Endothelial cell of umbilical vein (primary cell): ENCODE measurements around the gene VSIR. TPM values are rescaled to one million over a fixed set of nuclear protein-coding genes. Genes with fewer than 3 reads are reported as not detected.

Source experiments
- BruUV-seq: library from RNA; stranded (reverse); fragments of 400-500 nt; replicated peaks from 2 replicates; lab custom pipeline; 2021; lab: Mats Ljungman, UMichigan
- CTCF ChIA-PET: fragments of 300-600, 350-600 bp; sonication (Branson Sonifier 250); formaldehyde crosslinking; loops from one replicate; lab custom pipeline; 2021; ENCODE audit warnings: antibody characterized with exemption, inconsistent platforms; lab: Charles Lee
- POLR2A ChIA-PET: fragments of 300-600, 350-600 bp; sonication (Branson Sonifier 250); formaldehyde crosslinking; loops from one replicate; lab custom pipeline; 2021; ENCODE audit warnings: antibody characterized with exemption, inconsistent platforms; lab: Charles Lee
- DNase-seq: peaks from one replicate; pipeline ENCODE4 v3.0.0-alpha.2; 2011; ENCODE audit warnings: low read depth, low spot score
- FAIRE-seq: peaks from 2 replicates; lab custom pipeline; 2011; peaks lifted over from hg19 to GRCh38; lab: Jason Lieb, UNC
- H2AFZ ChIP-seq: 2 replicates; pipeline ENCODE4 v1.6.0; 2012; ENCODE audit warnings: low read depth, low read length, control low read depth, inconsistent platforms
- H3K27ac ChIP-seq: 2 replicates; pipeline ENCODE4 v1.5.1; 2011; ENCODE audit warnings: low read depth, mild to moderate bottlenecking, control low read depth, low read length, moderate library complexity; ENCODE audit not compliant: insufficient read depth
- H3K27me3 ChIP-seq, 2 experiments: 2 replicates each; pipeline versions ENCODE4 v1.6.0 to v1.6.1; 2011; ENCODE audit warnings: low read length in 2 of 2, mixed read lengths in 1 of 2; ENCODE audit not compliant: control insufficient read depth in 2 of 2, insufficient read depth in 2 of 2
- H3K36me3 ChIP-seq, 2 experiments: 2 replicates in 1 of 2; 3 replicates in 1 of 2; pipeline ENCODE4 v1.5.1; 2011; ENCODE audit warnings: low read length in 2 of 2, mild to moderate bottlenecking in 1 of 2, moderate library complexity in 1 of 2; ENCODE audit not compliant: control insufficient read depth in 2 of 2, insufficient read depth in 2 of 2; ENCODE audit errors: extremely low read depth in 1 of 2
- H3K4me1 ChIP-seq: 3 replicates; pipeline ENCODE4 v1.5.1; 2011; ENCODE audit warnings: mild to moderate bottlenecking, low read length; ENCODE audit not compliant: control insufficient read depth, insufficient read depth; ENCODE audit errors: extremely low read depth
- H3K4me2 ChIP-seq: 2 replicates; pipeline ENCODE4 v1.6.1; 2011; ENCODE audit warnings: low read length, control low read depth, mixed read lengths; ENCODE audit not compliant: insufficient read depth
- H3K4me3 ChIP-seq, 3 experiments: fragments of 200-600 bp in 1 of 3; sonication (generic), shearing (Covaris generic) in 1 of 3; replicated peaks in 1 of 3; 2 replicates each; pipeline ENCODE4 v1.5.1; 2011 to 2016; ENCODE audit warnings: control low read depth in 3 of 3, low read length in 3 of 3, mild to moderate bottlenecking in 2 of 3, inconsistent platforms in 1 of 3, low read depth in 1 of 3, moderate library complexity in 1 of 3; ENCODE audit not compliant: insufficient read depth in 1 of 3
- H3K79me2 ChIP-seq: 2 replicates; pipeline ENCODE4 v1.6.0; 2012; ENCODE audit warnings: low read length, inconsistent platforms; ENCODE audit not compliant: control insufficient read depth, insufficient read depth
- H3K9ac ChIP-seq: replicated peaks from 2 replicates; pipeline ENCODE3; 2011; ENCODE audit warnings: low read length, control low read depth; ENCODE audit not compliant: insufficient read depth; ENCODE audit errors: extremely low read depth
- H3K9me1 ChIP-seq: replicated peaks from 3 replicates; pipeline ENCODE4 v1.6.0; 2011; ENCODE audit warnings: mild to moderate bottlenecking, low read length; ENCODE audit not compliant: control insufficient read depth, insufficient read depth; ENCODE audit errors: extremely low read depth
- H3K9me3 ChIP-seq: replicated peaks from 2 replicates; pipeline ENCODE4 v1.5.1; 2012; ENCODE audit warnings: low read length, inconsistent platforms; ENCODE audit not compliant: control insufficient read depth, insufficient read depth
- H4K20me1 ChIP-seq: replicated peaks from 2 replicates; pipeline ENCODE3; 2011; ENCODE audit warnings: mild to moderate bottlenecking, low read length; ENCODE audit not compliant: control insufficient read depth, insufficient read depth; ENCODE audit errors: extremely low read depth
- CTCF ChIP-seq, 2 donors: IDR thresholded peaks; 1 replicate in 1 of 2; 2 replicates in 1 of 2; pipeline ENCODE4 v1.5.1; 2011; ENCODE audit warnings: low read length in 2 of 2, mild to moderate bottlenecking in 2 of 2, moderate library complexity in 2 of 2, control low read depth in 1 of 2, inconsistent platforms in 1 of 2, low read depth in 1 of 2; ENCODE audit not compliant: insufficient read depth in 1 of 2; ENCODE audit errors: extremely low read depth in 1 of 2
- EZH2 ChIP-seq: IDR thresholded peaks from 2 replicates; pipeline ENCODE4 v1.6.1; 2012; ENCODE audit warnings: borderline replicate concordance, low read depth, mild to moderate bottlenecking, moderate library complexity, low read length, inconsistent platforms; ENCODE audit not compliant: severe bottlenecking
- FOS ChIP-seq: IDR thresholded peaks from 2 replicates; pipeline ENCODE4 v1.6.1; 2011; ENCODE audit warnings: mild to moderate bottlenecking, low read length, moderate library complexity, borderline replicate concordance; ENCODE audit not compliant: insufficient read depth
- JUN ChIP-seq: IDR thresholded peaks from 2 replicates; pipeline ENCODE4 v1.6.1; 2011; ENCODE audit warnings: borderline replicate concordance, low read depth; ENCODE audit not compliant: insufficient read length, insufficient read depth
- POLR2A ChIP-seq: IDR thresholded peaks from 2 replicates; pipeline ENCODE4 v1.6.1; 2012; ENCODE audit warnings: low read depth, mild to moderate bottlenecking, control low read depth, low read length
- POLR2AphosphoS5 ChIP-seq: IDR thresholded peaks from 2 replicates; pipeline ENCODE4 v1.6.1; 2012; ENCODE audit warnings: low read depth, mild to moderate bottlenecking, control low read depth, low read length, moderate library complexity; ENCODE audit not compliant: insufficient read depth
- dilution Hi-C: fragments of 300-500 bp; cut with MboI; formaldehyde crosslinking; loops from one replicate; pipeline ENCODE4 v1.15.0; 2019; ENCODE audit warnings: low sequenced_read_pairs; ENCODE audit not compliant: extremely low pct_ligation_motif_present
- intact Hi-C: fragments of 100-400 bp; cut with micrococcal nuclease; formaldehyde crosslinking; loops from one replicate; pipeline ENCODE4 v1.10.0; 2022
- polyA plus RNA-seq, 4 experiments: library from polyadenylated mRNA; depleted of rRNA in 3 of 4; stranded (reverse) in 3 of 4; unstranded in 1 of 4; fragments of >200 nt; gene quantifications; 2 replicates each; pipeline versions ENCODE4 v1.2.1 to v1.2.3, GENCODE V29; 2011 to 2012; ENCODE audit warnings: missing spikeins in 1 of 4
- total RNA-seq: library from RNA; stranded (reverse); gene quantifications from 2 replicates; pipeline ENCODE4 v1.2.3, GENCODE V29; 2021

VSIR gene
- total and polyA plus RNA-seq, 2 donors (not counting 3 experiments of a cell fraction or from before 2014, with no cell fraction given) = 4.9 to 6.3 TPM

- Histone ChIP-seq H3K9me1 (no peaks in the 10 kb centered on the region), H3K27ac (no peak overlapping the region), H3K9ac (no peak overlapping the region), H3K36me3 (no peaks in the 10 kb centered on the region), H3K4me2 (no peak overlapping the region), H2AFZ (no peak overlapping the region), H3K9me3 (no peaks in the 10 kb centered on the region), H3K4me3 (no peak overlapping the region), H3K4me1 (peaks cover 3% of the 10 kb centered on the region), H4K20me1 (no peaks in the 10 kb centered on the region), H3K79me2 (no peaks in the 10 kb centered on the region), H3K27me3 (no peaks in the 10 kb centered on the region)
- dilution Hi-C loops (no loop called here), intact Hi-C loops (loop anchor here (2.0 to 10.0 kb wide), 3 partner anchors 46 to 168 kb away; partner anchors contain the start of gene VSIR)
- TF ChIP-seq CTCF (IDR thresholded peaks at IDR 0.05; ENCODE audit: extremely low read depth in 1 of 2, insufficient read depth in 1 of 2, low read depth in 1 of 2, low read length in 2 of 2) = no peak
- no peak for TF ChIP-seq POLR2AphosphoS5
- no peak for TF ChIP-seq POLR2A
- no peak for TF ChIP-seq JUN
- TF ChIP-seq FOS = no peak
- TF ChIP-seq EZH2 = no peak
- ChIA-PET POLR2A (no interaction called here), CTCF (interaction anchor here (0.9 to 2.5 kb wide), 6 partner anchors 8 to 46 kb away, joined by 3 to 15 read pairs (median 4); partner anchors contain the start of gene VSIR)
- DNase-seq (no peak), FAIRE-seq (no peak)
- no TSS peak for BruUV-seq
Observed at GRCh38 chr10:71727105-71727737, 46.1 kb downstream of the VSIR start.
